HG03460 (cell line): ENCODE results near the gene MYO1B.

Source experiments
- ATAC-seq: cut with Tn5 transposase; IDR thresholded peaks from one replicate; pipeline ENCODE4 v1.9.1; 2021; ENCODE audit not compliant: unreplicated experiment

MYO1B gene

DNA sequence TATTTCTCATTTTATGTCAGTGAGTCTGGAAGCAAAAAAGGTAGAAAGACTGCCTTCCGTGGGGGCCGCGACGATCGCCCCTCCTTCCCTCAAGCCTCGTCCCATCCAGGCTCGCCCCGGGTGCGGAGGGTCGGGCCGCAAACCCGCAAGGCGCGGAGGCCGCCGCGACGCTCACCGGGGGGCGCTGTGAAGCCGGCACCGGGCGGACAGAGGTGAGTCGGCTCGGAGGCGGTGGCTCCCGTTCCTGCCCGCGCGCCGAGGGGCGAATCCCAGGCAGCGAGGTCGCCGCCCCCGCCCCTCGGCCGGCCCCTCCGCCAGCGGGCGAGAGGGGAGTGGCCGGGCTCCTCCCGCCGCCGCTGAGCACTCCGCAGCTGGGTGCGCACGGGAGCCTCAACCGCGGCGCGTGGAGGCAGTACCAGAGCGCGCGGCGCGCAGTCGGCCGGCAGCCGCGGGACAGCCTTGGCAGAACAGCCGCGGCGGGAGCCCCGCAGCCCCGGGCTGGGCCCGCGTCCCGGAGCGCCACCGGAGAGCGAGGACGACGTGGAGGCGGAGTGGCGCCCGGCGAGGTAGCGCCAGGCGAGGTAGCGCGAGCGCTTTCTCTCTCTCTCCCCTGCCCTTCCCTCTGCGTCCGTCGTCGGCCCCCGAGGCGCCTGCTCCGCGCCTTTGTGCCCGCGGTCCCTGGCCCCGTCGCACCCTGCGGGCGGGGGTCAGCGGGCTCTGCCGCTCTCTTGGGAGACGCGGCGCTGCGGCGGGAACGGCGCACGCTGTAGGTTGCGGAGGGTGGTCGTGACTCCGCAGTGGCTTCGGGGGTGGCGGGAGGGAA is at the start of gene MYO1B:
TSS of gene MYO1B (plus strand) at position 359 of the 823 bp plus-strand sequence. CDS start 31,492 bp downstream, outside the sequence.
- ATAC-seq, result no peak

- ATAC-seq, result no peak
These were observed 48.1 kb upstream of the MYO1B start for GRCh38 chr2:191197096-191197495.

DNA sequence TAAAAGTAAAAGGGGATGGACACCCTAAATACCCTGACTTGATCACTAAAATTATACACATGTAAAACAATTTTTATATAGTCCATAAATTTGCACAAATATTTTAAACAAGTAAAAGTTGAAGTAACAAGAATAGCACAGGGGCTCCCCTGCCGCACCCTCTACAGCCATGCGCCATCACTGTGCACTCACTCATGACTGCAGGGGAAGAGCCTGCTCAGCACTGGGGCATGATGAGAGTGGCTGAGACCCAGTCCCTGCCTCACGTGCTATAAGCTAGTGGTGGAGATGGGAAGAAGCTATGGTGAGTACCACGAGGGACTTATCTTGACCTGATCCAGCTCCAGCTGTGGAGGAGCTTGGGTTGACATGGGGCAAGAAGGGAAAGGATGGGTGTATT is 46.9 kb upstream of the MYO1B start:
- ATAC-seq, result no peak

DNA sequence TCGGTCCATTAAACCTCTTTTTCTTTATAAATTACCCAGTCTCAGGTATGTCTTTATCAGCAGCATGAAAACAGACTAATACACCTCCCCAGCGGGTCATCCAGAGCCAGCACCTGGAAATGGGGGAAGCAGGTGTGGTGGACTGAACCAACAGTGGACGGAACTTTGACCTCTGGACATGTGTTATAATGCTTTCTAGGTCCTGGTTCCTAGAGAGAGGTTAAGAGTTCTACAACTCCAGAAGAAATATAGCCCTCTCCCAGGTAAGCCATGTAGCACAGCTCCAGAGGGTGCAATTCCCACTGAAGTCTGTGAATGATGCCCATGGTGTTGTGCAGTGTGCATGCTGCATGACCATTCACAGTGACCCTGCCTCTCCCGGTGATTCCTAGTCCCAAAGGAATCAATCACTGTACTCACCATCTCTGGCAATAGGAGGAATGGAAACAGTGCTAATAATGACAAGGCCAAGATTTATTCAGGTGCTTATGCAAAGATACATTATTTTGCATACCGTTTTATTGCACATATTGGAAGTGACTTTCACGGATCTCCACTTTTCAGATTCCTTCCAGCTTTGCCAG is 45.2 kb upstream of the MYO1B start:
- ATAC-seq, result no peak

DNA sequence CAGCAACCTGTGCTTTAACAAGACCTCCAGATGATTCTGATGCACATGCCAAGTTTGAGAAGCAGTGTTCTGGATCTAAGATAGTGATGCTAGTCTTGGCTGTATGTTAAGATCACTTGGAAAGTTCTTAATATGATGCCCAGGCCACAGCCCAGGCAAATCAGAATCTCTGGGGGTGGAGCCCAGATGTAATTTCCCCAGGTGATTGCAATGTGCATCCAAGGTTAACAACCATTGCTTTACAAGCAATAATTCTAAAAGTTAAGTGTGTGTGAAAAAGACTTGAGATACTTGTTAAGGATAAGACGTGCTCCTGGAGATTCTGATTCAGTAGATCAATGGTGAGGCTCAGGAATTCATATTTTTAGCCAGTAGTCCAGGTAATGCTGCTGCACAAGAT is 44.3 kb upstream of the MYO1B start:
- no peak for ATAC-seq

- no peak for ATAC-seq
These were observed 42.9 kb upstream of the MYO1B start for GRCh38 chr2:191202209-191202721.

- ATAC-seq, result no peak
These were observed 42.3 kb upstream of the MYO1B start for GRCh38 chr2:191202881-191203397.

DNA sequence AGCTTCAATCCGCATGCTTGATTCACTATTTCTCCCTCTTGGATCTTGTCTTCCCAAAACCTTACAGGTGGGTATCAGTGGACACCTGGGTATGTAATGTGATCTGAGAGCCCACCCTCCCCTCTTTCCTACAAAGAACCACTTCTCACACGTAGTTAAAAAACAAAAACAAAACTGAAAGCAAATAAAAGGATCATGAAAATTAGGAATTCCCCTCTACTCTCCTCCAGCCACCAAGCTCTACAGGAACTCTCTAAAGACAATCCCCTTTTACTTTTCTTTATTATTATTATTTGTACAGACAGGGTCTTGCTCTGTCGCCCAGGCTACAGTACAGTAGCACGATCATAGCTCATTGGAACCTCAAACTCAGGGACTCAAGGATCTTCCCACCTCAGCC is 40.8 kb upstream of the MYO1B start:
- no peak for ATAC-seq

GRCh38 chr2:191206613-191207471 is 38.4 kb upstream of the MYO1B start:
- ATAC-seq, result no peak

- ATAC-seq, result no peak
These were observed 35.9 kb upstream of the MYO1B start for GRCh38 chr2:191209340-191209739.

DNA sequence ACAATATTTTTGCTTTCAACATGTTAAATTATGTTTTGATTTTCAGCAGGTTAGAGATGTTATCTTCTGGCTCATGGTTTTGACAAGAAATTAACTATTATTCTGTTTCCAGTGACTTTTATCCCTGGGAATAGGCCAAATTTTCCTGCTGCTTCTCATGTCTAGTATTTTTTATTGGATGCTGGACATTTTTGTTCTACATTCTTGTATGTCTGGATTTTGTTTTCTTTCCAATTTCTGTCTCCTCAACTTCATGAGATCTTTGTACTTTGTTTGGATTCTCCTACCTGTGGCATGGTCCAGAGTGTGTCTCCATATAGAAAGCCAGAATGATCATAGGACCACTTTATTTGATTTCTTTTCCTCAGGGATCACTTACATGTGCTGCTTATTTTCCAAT is 33.1 kb upstream of the MYO1B start:
- ATAC-seq, result no peak

DNA sequence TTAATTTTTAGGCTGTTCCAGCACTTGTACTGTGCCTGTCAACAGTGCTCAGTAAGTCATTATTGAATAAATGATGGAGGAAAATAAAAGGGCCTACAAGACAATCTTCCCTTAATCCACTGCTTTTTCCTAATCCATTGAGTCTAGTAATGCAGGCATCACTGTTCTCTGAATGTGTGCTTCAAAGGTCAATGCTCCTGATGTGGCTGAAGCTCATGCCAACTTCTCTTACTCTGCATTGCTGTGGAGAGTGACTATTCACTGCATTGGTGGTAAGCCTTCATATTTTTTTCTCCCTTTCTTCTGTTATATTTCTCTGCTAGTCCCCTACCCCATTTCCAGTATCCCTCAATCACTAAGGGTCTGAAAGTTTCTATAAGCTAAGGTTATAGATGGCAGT is 31.9 kb upstream of the MYO1B start:
- ATAC-seq, result no peak

- ATAC-seq, result no peak
These were observed 30.0 kb upstream of the MYO1B start for GRCh38 chr2:191215230-191215629.

DNA sequence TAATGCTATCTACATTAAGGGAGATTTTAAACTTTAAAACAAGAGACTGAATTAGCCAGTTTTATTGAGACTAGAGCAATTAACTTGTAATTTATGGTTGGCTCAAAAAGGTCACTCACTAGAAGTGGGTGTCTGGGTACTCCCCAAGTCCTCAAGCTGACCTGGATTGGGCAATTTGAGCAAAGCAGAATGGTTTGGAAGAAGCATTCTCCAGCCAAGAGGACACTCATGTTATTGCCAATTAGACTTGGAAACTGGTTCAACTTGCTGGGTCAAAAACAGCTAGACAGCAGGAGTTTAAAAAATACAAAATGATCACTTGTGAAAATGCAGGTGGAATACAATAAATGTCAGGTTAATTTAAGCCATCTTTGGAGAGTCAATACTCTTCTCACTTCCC is 29.5 kb upstream of the MYO1B start:
- no peak for ATAC-seq

- ATAC-seq, result no peak
These were observed 27.6 kb upstream of the MYO1B start for GRCh38 chr2:191217580-191217979.

GRCh38 chr2:191218292-191218898 is 26.8 kb upstream of the MYO1B start:
- ATAC-seq, result no peak

- ATAC-seq, result peak; percentile 49
These were observed 24.5 kb upstream of the MYO1B start for GRCh38 chr2:191220671-191221070.

- ATAC-seq, result no peak
These were observed 23.5 kb upstream of the MYO1B start for GRCh38 chr2:191221666-191222065.

DNA sequence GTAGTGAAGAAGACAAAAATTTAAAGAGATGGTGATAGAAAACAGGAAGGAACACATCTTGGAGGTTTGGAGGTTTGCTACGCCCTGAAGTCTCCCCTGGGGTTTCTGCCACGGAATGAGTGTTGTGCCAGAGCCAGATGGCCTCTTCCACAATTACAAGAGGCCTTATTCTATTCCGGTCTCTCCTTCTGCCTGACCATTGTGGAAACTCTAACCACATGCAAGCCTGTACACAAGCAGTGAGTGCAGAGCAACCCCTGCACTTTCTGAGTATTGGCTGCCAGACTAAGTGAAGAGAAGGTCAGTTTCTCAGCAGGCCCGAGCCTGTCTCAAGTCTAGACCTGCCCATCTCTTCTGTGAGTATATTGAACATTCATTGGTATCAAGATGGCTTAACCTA is 22.7 kb upstream of the MYO1B start:
- peak; percentile 53 for ATAC-seq

- no peak for ATAC-seq
These were observed 22.3 kb upstream of the MYO1B start for GRCh38 chr2:191222952-191223351.

GRCh38 chr2:191225126-191225525 is 20.1 kb upstream of the MYO1B start:
- no peak for ATAC-seq
